Erythroblast (primary cell): ENCODE data around the gene ACTA2.

Experiments
- GATA1 ChIP-seq: IDR thresholded peaks from 2 replicates; pipeline ENCODE4 v1.6.1; 2011; ENCODE audit warnings: low read depth, mild to moderate bottlenecking, control low read depth, low read length, moderate library complexity
- POLR2A ChIP-seq: IDR thresholded peaks from 2 replicates; pipeline ENCODE4 v1.6.1; 2011; ENCODE audit warnings: mild to moderate bottlenecking, low read length

DNA sequence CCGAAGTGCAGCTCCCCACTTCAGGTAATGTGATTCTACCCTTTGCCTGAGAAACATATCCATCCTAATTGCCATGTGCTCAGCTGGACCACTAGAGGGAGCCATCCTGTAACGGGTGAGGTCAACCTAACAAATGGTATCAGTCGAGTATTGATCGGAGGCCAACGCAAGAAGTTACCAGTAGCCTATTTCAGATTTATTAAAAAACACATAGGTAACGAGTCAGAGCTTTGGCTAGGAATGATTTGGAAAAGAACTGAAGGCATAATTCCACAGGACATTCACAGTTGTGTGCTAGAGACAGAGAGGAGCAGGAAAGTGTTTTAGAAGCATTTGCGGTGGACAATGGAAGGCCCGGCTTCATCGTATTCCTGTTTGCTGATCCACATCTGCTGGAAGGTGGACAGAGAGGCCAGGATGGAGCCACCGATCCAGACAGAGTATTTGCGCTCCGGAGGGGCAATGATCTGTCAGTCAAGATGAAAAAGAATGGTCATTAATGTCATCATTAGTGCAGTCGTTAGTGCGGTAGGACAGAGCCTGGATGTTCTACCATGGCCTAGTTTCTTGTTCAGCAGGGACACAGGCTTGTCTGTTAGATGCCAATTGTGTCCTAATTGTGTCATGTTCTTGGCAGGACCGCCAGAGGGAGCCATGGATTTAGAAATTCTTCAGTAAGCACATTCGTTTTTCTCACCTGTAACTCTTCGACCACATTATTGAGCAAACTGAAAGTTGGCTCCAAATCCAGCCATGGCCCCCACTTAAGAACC lies 17.5 kb downstream of the ACTA2 start:
- no peak for TF ChIP-seq POLR2A
- TF ChIP-seq GATA1 = no peak
